ENCODE data around the gene FAM47E. TPM values are rescaled to one million over a fixed set of nuclear protein-coding genes. Genes with fewer than 3 reads are reported as not detected.

FAM47E gene
- total RNA-seq, 1 donor from 2014 or later = 1.1 TPM

DNA sequence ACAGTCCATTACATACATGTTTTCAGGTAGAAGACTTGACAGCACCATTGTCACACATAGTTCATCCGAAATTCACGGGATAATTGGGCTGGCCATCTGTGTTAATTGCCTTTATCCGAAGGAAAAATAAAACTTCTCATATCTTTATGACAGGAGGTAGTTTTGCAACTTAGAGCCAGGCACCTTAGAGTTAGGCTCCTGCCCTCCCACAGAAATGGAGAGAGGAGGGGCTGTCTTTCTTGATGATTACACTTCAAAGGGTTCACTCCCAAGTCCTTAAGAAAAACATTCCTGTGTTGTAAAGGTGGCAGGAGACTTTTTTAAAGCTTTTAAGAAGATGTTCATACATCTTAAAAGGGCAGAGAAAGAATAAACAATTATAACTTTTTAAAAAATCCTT is 27.4 kb upstream of the FAM47E start:
- Mint-ChIP-seq H3K36me3 (ENCODE audit: low read depth, unreplicated experiment) (peaks cover 5% of the 10 kb centered on the region), H3K27ac (ENCODE audit: unreplicated experiment) (no peak overlapping the region), H3K27me3 (ENCODE audit: unreplicated experiment) (peaks cover 1% of the 10 kb centered on the region), H3K9me3 (ENCODE audit: unreplicated experiment) (no peaks in the 10 kb centered on the region), H3K4me3 (ENCODE audit: unreplicated experiment) (no peak overlapping the region), H3K4me1 (ENCODE audit: unreplicated experiment) (peaks cover 3% of the 10 kb centered on the region)
- TF ChIP-seq, protein P1, sequence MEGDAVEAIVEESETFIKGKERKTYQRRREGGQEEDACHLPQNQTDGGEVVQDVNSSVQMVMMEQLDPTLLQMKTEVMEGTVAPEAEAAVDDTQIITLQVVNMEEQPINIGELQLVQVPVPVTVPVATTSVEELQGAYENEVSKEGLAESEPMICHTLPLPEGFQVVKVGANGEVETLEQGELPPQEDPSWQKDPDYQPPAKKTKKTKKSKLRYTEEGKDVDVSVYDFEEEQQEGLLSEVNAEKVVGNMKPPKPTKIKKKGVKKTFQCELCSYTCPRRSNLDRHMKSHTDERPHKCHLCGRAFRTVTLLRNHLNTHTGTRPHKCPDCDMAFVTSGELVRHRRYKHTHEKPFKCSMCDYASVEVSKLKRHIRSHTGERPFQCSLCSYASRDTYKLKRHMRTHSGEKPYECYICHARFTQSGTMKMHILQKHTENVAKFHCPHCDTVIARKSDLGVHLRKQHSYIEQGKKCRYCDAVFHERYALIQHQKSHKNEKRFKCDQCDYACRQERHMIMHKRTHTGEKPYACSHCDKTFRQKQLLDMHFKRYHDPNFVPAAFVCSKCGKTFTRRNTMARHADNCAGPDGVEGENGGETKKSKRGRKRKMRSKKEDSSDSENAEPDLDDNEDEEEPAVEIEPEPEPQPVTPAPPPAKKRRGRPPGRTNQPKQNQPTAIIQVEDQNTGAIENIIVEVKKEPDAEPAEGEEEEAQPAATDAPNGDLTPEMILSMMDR (IDR thresholded peaks at IDR 0.05; ENCODE audit: unreplicated experiment) = no peak
- no peak for DNase-seq (ENCODE audit: low spot score)

DNA sequence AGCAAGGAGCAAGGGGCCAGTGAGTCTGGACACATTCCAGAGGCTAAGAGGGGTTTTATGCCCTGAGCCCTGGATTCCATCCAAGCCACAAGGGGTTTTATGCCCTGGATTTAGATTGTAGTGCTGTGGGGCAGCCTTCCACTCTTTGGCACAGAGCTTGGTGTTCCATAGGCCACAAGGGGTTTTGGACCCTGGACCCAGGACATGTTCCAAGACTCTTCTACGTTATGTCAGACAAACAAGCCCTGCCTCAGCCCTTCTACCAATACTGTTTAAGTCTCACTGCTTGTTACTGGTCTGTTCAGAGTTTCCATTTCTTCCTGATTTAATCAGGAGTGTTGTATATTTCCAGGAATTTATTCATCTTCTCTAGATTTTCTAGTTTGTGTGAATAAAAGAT is 25.1 kb upstream of the FAM47E start:
- no peak overlapping the region for H3K27ac Mint-ChIP-seq (ENCODE audit: unreplicated experiment)
- TF ChIP-seq, protein P1 (IDR thresholded peaks at IDR 0.05; ENCODE audit: unreplicated experiment) = no peak
- H3K36me3 Mint-ChIP-seq (ENCODE audit: low read depth, unreplicated experiment) = peaks cover 12% of the 10 kb centered on the region
- H3K9me3 Mint-ChIP-seq (ENCODE audit: unreplicated experiment) = no peaks in the 10 kb centered on the region
- no peak for DNase-seq (ENCODE audit: low spot score)
- no peak overlapping the region for H3K4me3 Mint-ChIP-seq (ENCODE audit: unreplicated experiment)
- peaks cover 1% of the 10 kb centered on the region for H3K27me3 Mint-ChIP-seq (ENCODE audit: unreplicated experiment)
- no peaks in the 10 kb centered on the region for H3K4me1 Mint-ChIP-seq (ENCODE audit: unreplicated experiment)

DNA sequence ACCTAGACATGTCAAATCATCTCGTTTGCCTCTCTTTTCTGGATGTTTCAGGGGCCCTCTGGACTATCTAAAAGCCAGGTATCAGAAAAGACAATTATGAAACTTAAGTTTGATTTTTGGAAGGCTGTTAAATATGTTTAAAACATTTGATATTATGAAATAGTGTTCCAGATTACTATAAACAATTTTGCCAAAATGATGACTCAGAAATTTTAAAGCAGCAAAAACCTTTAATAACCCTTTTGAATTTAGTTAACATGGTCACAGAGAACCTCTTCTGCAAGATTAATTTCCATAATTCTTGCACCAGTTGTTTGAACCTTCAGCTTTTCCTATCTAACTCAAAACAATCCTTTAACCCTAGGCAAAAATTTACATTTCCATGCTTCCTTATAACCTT is 18.8 kb upstream of the FAM47E start:
- Mint-ChIP-seq H3K36me3 (ENCODE audit: low read depth, unreplicated experiment) (peaks cover 14% of the 10 kb centered on the region), H3K4me3 (ENCODE audit: unreplicated experiment) (peak overlapping the region; percentile 62), H3K4me1 (ENCODE audit: unreplicated experiment) (peaks cover 9% of the 10 kb centered on the region), H3K27me3 (ENCODE audit: unreplicated experiment) (no peaks in the 10 kb centered on the region), H3K27ac (ENCODE audit: unreplicated experiment) (no peak overlapping the region), H3K9me3 (ENCODE audit: unreplicated experiment) (no peaks in the 10 kb centered on the region)
- no peak for DNase-seq (ENCODE audit: low spot score)
- TF ChIP-seq, protein P1 (IDR thresholded peaks at IDR 0.05; ENCODE audit: unreplicated experiment) = no peak

DNA sequence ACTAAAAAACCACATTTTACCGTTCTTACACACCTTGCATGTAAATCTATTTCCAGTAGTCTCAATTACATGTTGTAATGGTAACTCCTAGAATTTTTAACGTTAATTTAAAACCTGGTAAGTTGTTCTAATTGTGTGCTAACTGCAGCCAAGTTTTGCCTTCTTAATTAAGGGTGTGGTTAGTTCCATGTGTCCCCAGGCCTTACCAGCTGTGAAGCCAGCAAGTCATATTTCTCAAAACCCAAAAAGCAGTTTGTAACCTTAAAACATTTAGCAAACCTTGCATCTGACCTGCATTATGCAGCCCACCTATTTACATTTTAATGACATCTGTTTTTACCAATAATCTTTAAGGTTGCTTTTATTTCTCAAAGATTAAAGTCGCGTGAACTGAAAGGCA is 18.4 kb upstream of the FAM47E start:
- peak overlapping the region; percentile 87 for H3K4me3 Mint-ChIP-seq (ENCODE audit: unreplicated experiment)
- H3K4me1 Mint-ChIP-seq (ENCODE audit: unreplicated experiment) = peaks cover 9% of the 10 kb centered on the region
- TF ChIP-seq, protein P1 (IDR thresholded peaks at IDR 0.05; ENCODE audit: unreplicated experiment) = no peak
- H3K27me3 Mint-ChIP-seq (ENCODE audit: unreplicated experiment) = no peaks in the 10 kb centered on the region
- peaks cover 14% of the 10 kb centered on the region for H3K36me3 Mint-ChIP-seq (ENCODE audit: low read depth, unreplicated experiment)
- DNase-seq (ENCODE audit: low spot score) = no peak
- no peak overlapping the region for H3K27ac Mint-ChIP-seq (ENCODE audit: unreplicated experiment)
- no peaks in the 10 kb centered on the region for H3K9me3 Mint-ChIP-seq (ENCODE audit: unreplicated experiment)

DNA sequence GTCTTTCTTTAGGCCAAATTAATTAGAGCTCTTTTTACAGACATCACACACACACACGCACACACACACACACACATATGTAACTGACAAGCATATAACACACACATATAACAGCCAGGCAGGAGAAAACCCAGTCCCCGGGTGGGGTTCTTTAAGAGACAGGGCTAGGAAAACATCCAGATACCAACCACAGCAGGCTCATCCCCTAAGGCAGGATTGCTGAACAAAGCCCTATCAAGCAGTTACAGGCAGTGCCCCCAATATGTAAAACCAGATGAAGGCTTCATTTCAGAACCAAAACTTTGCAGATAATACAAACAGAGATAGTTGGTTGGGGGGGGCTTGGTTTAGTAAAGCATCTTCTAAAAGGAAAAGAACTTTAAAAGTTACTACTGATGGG is 18.0 kb upstream of the FAM47E start:
- H3K4me3 Mint-ChIP-seq (ENCODE audit: unreplicated experiment) = peak overlapping the region; percentile 87
- no peak for DNase-seq (ENCODE audit: low spot score)
- TF ChIP-seq, protein P1 (IDR thresholded peaks at IDR 0.05; ENCODE audit: unreplicated experiment) = no peak
- H3K9me3 Mint-ChIP-seq (ENCODE audit: unreplicated experiment) = no peaks in the 10 kb centered on the region
- peak overlapping the region; percentile 80 for H3K27ac Mint-ChIP-seq (ENCODE audit: unreplicated experiment)
- H3K4me1 Mint-ChIP-seq (ENCODE audit: unreplicated experiment) = peaks cover 9% of the 10 kb centered on the region
- H3K27me3 Mint-ChIP-seq (ENCODE audit: unreplicated experiment) = no peaks in the 10 kb centered on the region
- peaks cover 14% of the 10 kb centered on the region for H3K36me3 Mint-ChIP-seq (ENCODE audit: low read depth, unreplicated experiment)

All from endothelial cell (in vitro differentiated cells).